Lower leg skin (tissue), 3 donors: ENCODE data around the gene PRM3.

Experiments used
- CTCF ChIP-seq, 3 donors: fragments of 450-650 bp; IDR thresholded peaks; one replicate each; pipeline ENCODE4 v1.5.1; 2016; ENCODE audit warnings: antibody characterized with exemption in 3 of 3, mild to moderate bottlenecking in 3 of 3, moderate library complexity in 2 of 3
- POLR2A ChIP-seq, 2 donors: fragments of 450-650 bp; IDR thresholded peaks; one replicate each; pipeline ENCODE4 v1.6.1; 2016 to 2017; ENCODE audit warnings: antibody characterized with exemption in 2 of 2, mild to moderate bottlenecking in 1 of 2, moderate library complexity in 1 of 2

- TF ChIP-seq CTCF (IDR thresholded peaks at IDR 0.05) (no peak), POLR2A (IDR thresholded peaks at IDR 0.05) (no peak)
Measured at GRCh38 chr16:11291091-11291703, 17.8 kb upstream of the PRM3 start.
